Measurements from ENCODE around the gene UHRF1. TPM values are rescaled to one million over a fixed set of nuclear protein-coding genes. Genes with fewer than 3 reads are reported as not detected.

Gene UHRF1
- total RNA-seq, 1 donor from 2014 or later = 76.7 TPM

DNA sequence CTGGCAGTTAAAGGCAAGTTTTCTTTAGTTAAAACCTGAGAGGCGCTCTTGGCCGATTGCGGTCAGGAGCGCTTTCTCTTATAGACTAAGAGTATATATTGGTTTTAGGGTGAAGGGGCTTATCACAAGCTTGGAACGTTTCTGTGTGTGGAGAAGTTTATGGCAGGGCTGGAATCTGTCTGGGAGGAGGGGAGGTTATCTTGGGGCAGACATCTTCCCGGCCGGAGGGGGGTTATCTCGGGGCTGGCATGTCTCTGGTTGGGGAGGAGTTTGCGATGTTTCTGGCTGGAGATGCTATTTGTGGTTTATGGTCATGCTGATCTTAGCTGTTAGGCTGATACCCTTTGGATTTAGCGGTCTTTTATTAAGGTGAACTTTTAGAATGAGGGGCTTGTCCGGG lies 78.0 kb downstream of the UHRF1 start:
- no peak for DNase-seq (ENCODE audit: low read depth, low spot score)

GRCh38 chr19:4987692-4988370 lies 78.5 kb downstream of the UHRF1 start:
- no peak for DNase-seq (ENCODE audit: low read depth, low spot score)

DNA sequence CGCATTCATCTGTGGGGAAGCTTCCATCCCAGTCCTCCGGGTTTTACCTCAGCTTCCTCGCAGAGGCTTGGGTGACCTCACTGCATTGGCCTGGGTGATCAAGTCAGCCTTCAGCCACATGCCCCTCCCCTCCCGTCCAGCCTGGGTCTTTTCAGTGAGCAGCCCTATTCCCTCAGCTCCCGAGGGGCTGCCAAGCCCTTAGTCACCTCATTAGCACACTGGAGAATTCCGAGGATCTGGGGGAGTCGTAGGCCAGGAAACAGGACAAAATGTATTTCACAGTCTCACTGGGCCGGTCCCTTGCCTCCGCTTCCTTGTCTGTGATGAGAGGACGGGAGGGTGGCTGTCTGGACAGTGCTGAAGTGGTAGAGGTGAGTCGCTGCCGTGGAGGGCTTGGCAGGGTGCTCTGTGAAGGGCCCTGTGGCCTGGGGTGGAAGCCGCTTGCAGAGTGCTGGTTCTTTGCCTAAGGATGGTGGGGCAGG lies 79.5 kb downstream of the UHRF1 start:
- DNase-seq (ENCODE audit: low read depth, low spot score) = no peak

GRCh38 chr19:4990306-4990705 lies 81.0 kb downstream of the UHRF1 start:
- DNase-seq (ENCODE audit: low read depth, low spot score) = no peak

GRCh38 chr19:4991538-4991937 lies 82.2 kb downstream of the UHRF1 start:
- DNase-seq (ENCODE audit: low read depth, low spot score) = no peak

- no peak for DNase-seq (ENCODE audit: low read depth, low spot score)
Observed at GRCh38 chr19:4991996-4992698, 82.8 kb downstream of the UHRF1 start.

DNA sequence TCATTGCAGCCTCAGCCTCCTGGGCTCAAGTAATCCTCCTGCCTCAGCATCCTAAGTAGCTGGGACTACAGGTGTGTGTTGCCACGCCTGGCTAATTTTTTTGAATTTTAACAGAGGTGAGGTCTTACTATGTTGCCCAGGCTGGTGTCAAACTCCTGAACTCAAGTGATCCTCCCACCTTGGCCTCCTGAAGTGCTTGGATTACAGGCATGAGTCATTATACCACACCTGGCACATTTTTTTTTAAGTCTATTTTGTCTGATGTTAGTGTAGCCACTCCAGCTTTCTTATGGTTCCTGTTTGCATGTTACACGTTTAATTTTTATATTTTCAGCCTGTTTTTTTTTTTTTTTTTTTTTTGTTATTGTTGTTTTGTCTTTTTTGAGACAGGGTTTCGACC lies 84.4 kb downstream of the UHRF1 start:
- no peak for DNase-seq (ENCODE audit: low read depth, low spot score)

DNA sequence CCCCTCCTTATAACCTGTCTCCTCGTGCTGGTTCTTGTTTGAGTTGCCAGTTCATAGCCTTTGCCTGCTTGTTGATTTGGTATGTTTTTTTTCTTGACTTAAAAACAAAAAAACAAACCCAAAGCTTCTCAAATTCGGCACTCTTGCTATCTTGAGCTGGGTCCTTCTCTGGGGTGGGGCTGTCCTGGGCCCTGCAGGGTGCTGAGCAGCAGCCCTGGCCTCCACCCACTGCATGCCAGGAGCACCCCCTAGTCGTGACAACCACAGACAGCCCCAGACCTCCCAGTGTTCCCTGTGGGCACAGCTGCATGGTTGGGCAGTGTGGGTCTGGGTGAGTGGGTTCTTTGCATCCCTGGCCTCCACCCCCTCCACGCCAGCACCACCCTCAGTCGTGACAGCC lies 87.4 kb downstream of the UHRF1 start:
- no peak for DNase-seq (ENCODE audit: low read depth, low spot score)

DNA sequence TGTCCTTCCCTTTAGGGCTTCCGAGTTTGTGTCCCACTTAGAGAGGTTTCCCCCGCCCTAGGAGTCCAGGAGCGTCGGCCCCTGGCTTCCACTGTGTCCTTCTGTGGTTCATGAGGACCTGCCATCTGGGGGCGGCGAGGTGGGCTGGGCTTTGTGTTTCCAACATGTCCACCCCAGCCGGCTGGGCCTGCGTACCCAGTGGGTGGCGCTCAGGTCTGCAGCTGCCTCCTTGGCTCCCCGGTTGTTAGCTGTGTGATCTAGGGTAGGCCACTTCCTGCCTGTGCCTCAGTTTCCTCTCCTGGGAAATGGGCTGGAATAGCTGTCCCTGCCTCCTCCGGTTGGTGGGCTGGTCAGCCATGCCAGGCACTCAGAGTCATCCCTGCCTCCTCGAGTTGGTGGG lies 88.0 kb downstream of the UHRF1 start:
- DNase-seq (ENCODE audit: low read depth, low spot score) = no peak

GRCh38 chr19:5000120-5000611 lies 90.9 kb downstream of the UHRF1 start:
- no peak for DNase-seq (ENCODE audit: low read depth, low spot score)

- DNase-seq (ENCODE audit: low read depth, low spot score) = no peak
Observed at GRCh38 chr19:5001615-5002014, 92.3 kb downstream of the UHRF1 start.

DNA sequence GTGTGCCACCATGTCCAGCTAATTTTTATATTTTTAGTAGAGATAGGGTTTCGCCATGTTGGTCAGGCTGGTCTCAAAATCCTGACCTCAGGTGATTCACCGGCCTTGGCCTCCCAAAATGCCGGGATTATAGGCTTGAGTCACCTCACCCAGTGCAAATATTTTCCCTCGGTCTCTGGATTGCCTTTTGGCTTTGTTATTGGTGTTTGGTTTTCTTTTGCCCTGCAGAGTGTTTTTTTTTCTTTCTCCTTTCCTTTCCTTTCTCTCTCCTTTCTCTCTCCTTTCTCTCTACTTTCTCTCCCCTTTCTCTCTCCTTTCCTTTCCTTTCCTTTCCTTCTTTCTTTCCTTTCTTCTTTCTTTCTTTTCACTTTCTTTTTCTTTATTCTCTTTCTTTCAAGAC lies 92.8 kb downstream of the UHRF1 start:
- no peak for DNase-seq (ENCODE audit: low read depth, low spot score)

DNA sequence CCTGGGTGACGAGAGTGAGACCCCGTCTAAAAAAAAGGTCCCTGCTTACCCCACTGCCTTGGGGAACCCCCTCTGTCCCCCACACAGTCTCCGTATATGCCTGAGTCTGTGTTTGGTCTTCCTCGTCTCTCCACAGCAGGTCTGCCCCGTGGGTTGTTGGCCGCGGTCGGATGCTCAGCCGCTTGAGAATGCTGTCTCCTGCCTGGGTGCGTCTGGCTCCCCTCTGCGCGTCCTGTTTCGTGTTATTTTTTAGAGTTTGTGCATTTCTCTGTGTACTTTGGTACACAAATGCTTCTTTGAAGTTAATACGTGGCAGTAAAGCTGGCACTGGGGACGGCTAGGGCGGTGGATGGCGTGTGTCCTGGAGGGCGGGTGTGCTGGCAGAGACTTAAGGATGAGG lies 94.5 kb downstream of the UHRF1 start:
- no peak for DNase-seq (ENCODE audit: low read depth, low spot score)

DNA sequence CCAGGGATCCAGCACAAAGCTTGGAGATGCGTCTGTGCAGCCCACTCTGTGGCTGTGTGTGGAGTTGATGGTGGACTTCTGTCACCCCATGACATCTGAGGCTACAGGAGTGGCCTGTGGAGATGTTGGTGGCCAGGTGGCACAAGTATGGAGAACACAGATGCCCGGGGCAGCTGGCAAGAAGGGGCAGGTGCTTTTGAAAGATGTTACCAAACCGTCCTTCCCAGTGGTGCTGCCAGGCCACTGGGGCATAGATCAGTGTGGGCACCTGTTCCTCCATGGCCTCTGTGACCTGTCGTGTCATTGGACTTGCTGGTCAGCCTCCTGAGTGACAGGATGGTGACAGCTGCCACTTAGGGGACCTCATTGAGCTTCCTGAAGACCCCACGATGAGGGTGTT lies 95.8 kb downstream of the UHRF1 start:
- no peak for DNase-seq (ENCODE audit: low read depth, low spot score)

GRCh38 chr19:5006201-5006600 lies 96.9 kb downstream of the UHRF1 start:
- DNase-seq (ENCODE audit: low read depth, low spot score) = no peak

DNA sequence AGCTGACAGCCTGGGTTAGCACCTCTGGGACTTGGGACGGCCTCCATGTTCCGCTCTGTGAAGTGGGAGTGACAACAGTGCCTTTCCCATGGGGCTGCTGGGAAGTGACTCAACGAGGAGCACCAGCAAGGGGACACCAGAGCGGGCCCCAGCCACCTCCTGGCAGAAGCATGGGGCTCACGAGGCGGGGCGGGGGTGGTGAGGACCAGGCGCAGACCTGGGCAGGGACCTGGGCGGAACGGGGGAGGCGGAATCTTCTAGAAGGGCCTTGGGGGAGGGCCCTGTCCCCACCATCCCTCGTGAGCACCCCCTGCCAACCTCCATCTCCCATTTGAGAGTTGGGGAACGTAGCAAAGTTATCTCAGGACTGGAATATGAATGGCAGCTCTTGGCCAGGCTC lies 97.5 kb downstream of the UHRF1 start:
- no peak for DNase-seq (ENCODE audit: low read depth, low spot score)

Other genes starting within 250 kb of the UHRF1 start
- gene MYDGF, start 239.2 kb upstream of the UHRF1 start, total RNA-seq = 242 and 256 TPM in 2 replicates
- gene DPP9, start 185.7 kb upstream of the UHRF1 start, total RNA-seq = 24.5 and 48.0 TPM in 2 replicates
- gene FEM1A, start 117.8 kb upstream of the UHRF1 start, total RNA-seq = 19.2 and 22.0 TPM in 2 replicates
- gene TICAM1, start 77.8 kb upstream of the UHRF1 start, total RNA-seq = 3.7 and 4.0 TPM in 2 replicates
- 121 and 150 TPM in 2 replicates for gene PLIN3, start 41.8 kb upstream of the UHRF1 start, total RNA-seq
- not detected in 2 replicates for gene ARRDC5, start 6.6 kb upstream of the UHRF1 start, total RNA-seq
- 11.7 and 13.7 TPM in 2 replicates for gene KDM4B, start 59.6 kb downstream of the UHRF1 start, total RNA-seq

Measured in pulmonary artery endothelial cell (primary cell).